SK-N-SH (cell line): Measurements from ENCODE around the gene APBB1IP. TPM values are rescaled to one million over a fixed set of nuclear protein-coding genes. Genes with fewer than 3 reads are reported as not detected.

Experiments used
- CTCF ChIA-PET: fragments of 300-600, 350-600 bp; formaldehyde crosslinking; extraction: SDS; loops from one replicate; lab custom pipeline; 2021; lab: Yijun Ruan, JAX
- POLR2A ChIA-PET: fragments of 350-600 bp; sonication (Branson Sonifier 250); formaldehyde crosslinking; extraction: SDS; loops from one replicate; lab custom pipeline; 2020; ENCODE audit warnings: antibody characterized with exemption, inconsistent platforms; lab: Yijun Ruan, JAX
- DNase-seq: peaks from one replicate; pipeline ENCODE4 v3.0.0; 2012
- H2AFZ ChIP-seq: fragments of 200-600 bp; sonication (generic); 2 replicates; pipeline ENCODE4 v1.8.1; 2016; ENCODE audit warnings: antibody characterized with exemption, mild to moderate bottlenecking, low read depth
- H3F3A ChIP-seq: fragments of 200-600 bp; sonication (generic); replicated peaks from 2 replicates; pipeline ENCODE3; 2016; ENCODE audit warnings: antibody characterized with exemption, mild to moderate bottlenecking; ENCODE audit not compliant: insufficient read depth
- H3K27ac ChIP-seq, 2 experiments: fragments of 200-500 bp in 1 of 2; fragments of 200-600 bp in 1 of 2; sonication (Bioruptor generic) in 1 of 2; sonication (generic), shearing (Covaris generic) in 1 of 2; 2 replicates each; pipeline versions ENCODE4 v1.5.1 to v1.6.1; 2014 to 2016; ENCODE audit warnings: low read depth in 2 of 2, inconsistent platforms in 1 of 2, low read length in 1 of 2, mild to moderate bottlenecking in 1 of 2, mixed read lengths in 1 of 2
- H3K27me3 ChIP-seq: fragments of 200-600 bp; sonication (generic), shearing (Covaris generic); 2 replicates; pipeline ENCODE4 v1.6.1; 2016; ENCODE audit warnings: mixed run types; ENCODE audit not compliant: insufficient read depth
- H3K36me3 ChIP-seq, 2 experiments: fragments of 200-500 bp in 1 of 2; fragments of 200-600 bp in 1 of 2; sonication (Bioruptor generic) in 1 of 2; sonication (generic) in 1 of 2; replicated peaks in 1 of 2; 2 replicates each; pipeline versions ENCODE3 to v1.5.1; 2014 to 2016; ENCODE audit warnings: low read length in 1 of 2, mild to moderate bottlenecking in 1 of 2; ENCODE audit not compliant: insufficient read depth in 2 of 2, control insufficient read depth in 1 of 2
- H3K4me1 ChIP-seq, 2 experiments: fragments of 200-500 bp in 1 of 2; fragments of 200-600 bp in 1 of 2; sonication (Bioruptor generic) in 1 of 2; sonication (generic), shearing (Covaris generic) in 1 of 2; 2 replicates each; pipeline versions ENCODE4 v1.5.1 to v1.6.1; 2014 to 2016; ENCODE audit warnings: low read depth in 1 of 2, low read length in 1 of 2, mixed run types in 1 of 2; ENCODE audit not compliant: insufficient read depth in 2 of 2, control insufficient read depth in 1 of 2
- H3K4me2 ChIP-seq: fragments of 200-600 bp; sonication (generic), shearing (Covaris generic); 2 replicates; pipeline ENCODE4 v1.6.1; 2017; ENCODE audit warnings: mixed run types
- H3K4me3 ChIP-seq, 2 experiments: fragments of 200-500 bp in 1 of 2; fragments of 200-600 bp in 1 of 2; sonication (Bioruptor generic) in 1 of 2; sonication (generic), shearing (Covaris generic) in 1 of 2; 2 replicates each; pipeline versions ENCODE4 v1.5.1 to v1.8.1; 2014 to 2016; ENCODE audit warnings: low read depth in 2 of 2, inconsistent platforms in 1 of 2, low read length in 1 of 2, mild to moderate bottlenecking in 1 of 2, mixed read lengths in 1 of 2, moderate library complexity in 1 of 2
- H3K79me2 ChIP-seq: fragments of 200-600 bp; sonication (generic); 2 replicates; pipeline ENCODE4 v1.8.1; 2017; ENCODE audit warnings: mild to moderate bottlenecking; ENCODE audit not compliant: insufficient read depth
- H3K9ac ChIP-seq: fragments of 200-600 bp; sonication (generic); 2 replicates; pipeline ENCODE4 v1.6.1; 2017; ENCODE audit warnings: mixed run types
- H3K9me2 ChIP-seq: fragments of 200-600 bp; sonication (generic); 2 replicates; pipeline ENCODE4 v1.6.1; 2017; ENCODE audit warnings: mixed run types
- H3K9me3 ChIP-seq: fragments of 200-600 bp; sonication (generic); 2 replicates; pipeline ENCODE4 v1.6.1; 2017; ENCODE audit warnings: mixed run types, mild to moderate bottlenecking, moderate library complexity
- H4K20me1 ChIP-seq: fragments of 200-600 bp; sonication (generic); 2 replicates; pipeline ENCODE4 v1.6.1; 2017; ENCODE audit warnings: mild to moderate bottlenecking, mixed run types; ENCODE audit not compliant: insufficient read depth
- CHD2 ChIP-seq: fragments of 150-350 bp; IDR thresholded peaks from 2 replicates; pipeline ENCODE4 v1.6.1; 2018; ENCODE audit warnings: low read length; ENCODE audit not compliant: partially characterized antibody
- ELF1 ChIP-seq: IDR thresholded peaks from 2 replicates; pipeline ENCODE4 v1.4.0; 2012
- EP300 ChIP-seq, 2 experiments: IDR thresholded peaks; 2 replicates each; pipeline versions ENCODE4 v1.4.0 to v1.6.1; 2012; ENCODE audit warnings: borderline replicate concordance in 1 of 2, low read depth in 1 of 2, low read length in 1 of 2
- EZH2phosphoT487 ChIP-seq: fragments of 200-600 bp; sonication (generic); IDR thresholded peaks from 2 replicates; pipeline ENCODE4 v1.6.1; 2017; ENCODE audit warnings: low read depth, mixed run types, mild to moderate bottlenecking, antibody characterized with exemption, moderate library complexity, borderline replicate concordance
- FOSL2 ChIP-seq: IDR thresholded peaks from 2 replicates; pipeline ENCODE4 v1.4.0; 2012; ENCODE audit warnings: low read depth, mild to moderate bottlenecking, moderate library complexity, borderline replicate concordance
- FOXM1 ChIP-seq: IDR thresholded peaks from 2 replicates; pipeline ENCODE4 v1.4.0; 2012; ENCODE audit warnings: low read depth, mild to moderate bottlenecking
- GATA2 ChIP-seq: sonication (generic); formaldehyde crosslinking; IDR thresholded peaks from 2 replicates; pipeline ENCODE4 v1.5.0; 2020; ENCODE audit warnings: mild to moderate bottlenecking, missing genetic modification reagents
- MEF2A ChIP-seq: IDR thresholded peaks from 2 replicates; pipeline ENCODE4 v1.4.0; 2012; ENCODE audit warnings: low read depth, borderline replicate concordance
- MXI1 ChIP-seq: IDR thresholded peaks from 2 replicates; pipeline ENCODE4 v1.6.1; 2012; ENCODE audit warnings: mild to moderate bottlenecking, low read depth, low read length, improper control_type of control experiment
- NRF1 ChIP-seq: IDR thresholded peaks from 2 replicates; pipeline ENCODE4 v1.6.1; 2012; ENCODE audit warnings: low read depth, mild to moderate bottlenecking, low read length
- POLR2AphosphoS5 ChIP-seq: IDR thresholded peaks from 2 replicates; pipeline ENCODE4 v1.6.1; 2012; ENCODE audit warnings: low read depth, low read length
- RAD21 ChIP-seq: IDR thresholded peaks from 2 replicates; pipeline ENCODE4 v1.6.1; 2012; ENCODE audit warnings: mild to moderate bottlenecking, low read length
- RCOR1 ChIP-seq: fragments of 150-350 bp; IDR thresholded peaks from 2 replicates; pipeline ENCODE4 v1.6.1; 2017; ENCODE audit warnings: antibody characterized with exemption, low read length
- RFX5 ChIP-seq: IDR thresholded peaks from 2 replicates; pipeline ENCODE4 v1.6.1; 2012; ENCODE audit warnings: mild to moderate bottlenecking, improper control_type of control experiment, low read length
- TAF1 ChIP-seq: IDR thresholded peaks from 2 replicates; pipeline ENCODE4 v1.6.1; 2012; ENCODE audit warnings: low read depth, mild to moderate bottlenecking, low read length, moderate library complexity, borderline replicate concordance
- TCF12 ChIP-seq: IDR thresholded peaks from 2 replicates; pipeline ENCODE4 v1.4.0; 2012
- WGBS: methylation state at CpG from one replicate; pipeline ENCODE4 v1.1.6; 2017; ENCODE audit warnings: low lambda C conversion rate; 5-methylcytosine and 5-hydroxymethylcytosine counted together
- polyA plus RNA-seq, 3 experiments: library from polyadenylated mRNA; depleted of rRNA; stranded (reverse); fragments of >200 nt; gene quantifications; 2 replicates each; pipeline ENCODE4 v1.2.3, GENCODE V29; 2012
- TF ChIP-seq, protein P1 (sequence below): IDR thresholded peaks from 2 replicates; pipeline ENCODE4; 2012
- TF ChIP-seq, protein P2 (sequence below): IDR thresholded peaks from 2 replicates; pipeline ENCODE4 v1.4.0; 2012; ENCODE audit warnings: low read depth
- TF ChIP-seq, protein P3 (sequence below): fragments of 150-350 bp; IDR thresholded peaks from 2 replicates; pipeline ENCODE4 v1.6.1; 2016; ENCODE audit warnings: mild to moderate bottlenecking, low read depth, low read length
- TF ChIP-seq, protein P4 (sequence below): IDR thresholded peaks from 2 replicates; pipeline ENCODE4 v1.4.0; 2012; ENCODE audit warnings: low read depth, borderline replicate concordance

Gene APBB1IP
- polyA plus RNA-seq, 1 of the 3 experiments (the other 2 are of a cell fraction) = not detected

DNA sequence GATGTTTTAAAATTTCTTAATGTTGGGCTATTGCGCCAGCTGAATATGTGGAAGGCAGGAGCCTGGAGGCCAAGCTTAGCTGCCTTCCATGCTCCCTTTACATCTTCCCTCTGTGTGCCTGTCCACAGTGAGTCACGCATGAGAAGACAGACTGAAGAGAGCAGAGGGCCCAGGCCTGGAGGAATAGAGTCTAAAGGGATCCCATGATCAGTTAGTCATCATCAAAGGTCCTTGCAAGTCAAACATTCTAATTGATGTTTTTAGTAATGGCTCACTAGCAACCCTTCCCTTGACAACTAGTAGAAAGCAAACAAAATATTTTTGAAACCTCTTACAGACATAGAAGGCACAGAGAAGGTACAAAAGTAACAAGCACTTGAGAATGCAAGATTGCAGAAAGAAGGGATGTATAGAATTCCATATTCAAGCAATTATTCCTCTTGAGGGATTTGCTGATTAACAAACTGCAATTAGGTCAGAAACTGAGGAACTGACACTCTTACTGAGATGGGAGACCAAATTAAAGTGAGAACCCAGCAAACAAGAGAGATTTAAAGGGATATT, 30.7 kb upstream of the APBB1IP start:
- H3K9ac ChIP-seq = no peak overlapping the region
- TF ChIP-seq TAF1 = no peak
- TF ChIP-seq, protein P1, sequence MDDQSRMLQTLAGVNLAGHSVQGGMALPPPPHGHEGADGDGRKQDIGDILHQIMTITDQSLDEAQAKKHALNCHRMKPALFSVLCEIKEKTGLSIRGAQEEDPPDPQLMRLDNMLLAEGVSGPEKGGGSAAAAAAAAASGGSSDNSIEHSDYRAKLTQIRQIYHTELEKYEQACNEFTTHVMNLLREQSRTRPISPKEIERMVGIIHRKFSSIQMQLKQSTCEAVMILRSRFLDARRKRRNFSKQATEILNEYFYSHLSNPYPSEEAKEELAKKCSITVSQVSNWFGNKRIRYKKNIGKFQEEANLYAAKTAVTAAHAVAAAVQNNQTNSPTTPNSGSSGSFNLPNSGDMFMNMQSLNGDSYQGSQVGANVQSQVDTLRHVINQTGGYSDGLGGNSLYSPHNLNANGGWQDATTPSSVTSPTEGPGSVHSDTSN = no peak
- TF ChIP-seq NRF1 = no peak
- TF ChIP-seq, protein P2, sequence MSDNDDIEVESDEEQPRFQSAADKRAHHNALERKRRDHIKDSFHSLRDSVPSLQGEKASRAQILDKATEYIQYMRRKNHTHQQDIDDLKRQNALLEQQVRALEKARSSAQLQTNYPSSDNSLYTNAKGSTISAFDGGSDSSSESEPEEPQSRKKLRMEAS = no peak
- no peak for TF ChIP-seq POLR2AphosphoS5
- TF ChIP-seq, protein P3, sequence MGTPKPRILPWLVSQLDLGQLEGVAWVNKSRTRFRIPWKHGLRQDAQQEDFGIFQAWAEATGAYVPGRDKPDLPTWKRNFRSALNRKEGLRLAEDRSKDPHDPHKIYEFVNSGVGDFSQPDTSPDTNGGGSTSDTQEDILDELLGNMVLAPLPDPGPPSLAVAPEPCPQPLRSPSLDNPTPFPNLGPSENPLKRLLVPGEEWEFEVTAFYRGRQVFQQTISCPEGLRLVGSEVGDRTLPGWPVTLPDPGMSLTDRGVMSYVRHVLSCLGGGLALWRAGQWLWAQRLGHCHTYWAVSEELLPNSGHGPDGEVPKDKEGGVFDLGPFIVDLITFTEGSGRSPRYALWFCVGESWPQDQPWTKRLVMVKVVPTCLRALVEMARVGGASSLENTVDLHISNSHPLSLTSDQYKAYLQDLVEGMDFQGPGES = no peak
- TF ChIP-seq RAD21 = no peak
- no peak for TF ChIP-seq ELF1
- no peak for TF ChIP-seq CHD2
- TF ChIP-seq FOSL2 = no peak
- TF ChIP-seq FOXM1 = no peak
- TF ChIP-seq TCF12 = no peak
- no peak for TF ChIP-seq GATA2

DNA sequence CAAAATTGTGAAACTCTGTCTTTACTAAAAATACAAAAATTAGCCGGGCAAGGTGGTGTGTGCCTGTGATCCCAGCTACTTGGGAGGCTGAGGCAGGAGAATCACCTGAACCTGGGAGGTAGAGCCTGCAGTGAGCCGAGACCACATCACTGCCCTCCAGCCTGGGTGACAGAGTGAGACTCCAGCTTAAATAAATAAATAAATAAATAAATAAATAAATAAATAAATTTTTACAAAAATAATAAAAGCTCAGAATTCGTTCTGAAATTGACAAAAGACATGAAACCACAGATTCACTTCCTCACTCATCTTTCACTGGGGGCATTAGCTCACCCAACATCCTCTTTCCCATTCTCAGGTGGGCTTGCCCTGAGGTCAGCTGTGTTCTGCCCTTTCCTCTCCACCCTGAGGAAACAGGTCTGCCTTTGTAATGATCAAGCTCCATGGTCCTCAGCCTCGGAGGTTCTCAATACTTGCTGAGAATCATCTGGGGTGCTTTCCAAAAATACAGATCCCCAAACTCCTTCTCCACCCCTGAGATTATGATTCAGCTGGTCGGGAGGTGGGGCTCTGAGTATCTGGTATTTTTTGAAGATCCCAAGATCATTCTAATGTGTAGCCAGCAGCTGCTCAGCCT, 29.2 kb upstream of the APBB1IP start:
- no peak for DNase-seq
- Histone ChIP-seq H3K9me2 (no peaks in the 10 kb centered on the region), H3K9me3 (no peaks in the 10 kb centered on the region), H3K9ac (no peak overlapping the region), H3K27ac (no peak overlapping the region), H3F3A (no peaks in the 10 kb centered on the region), H4K20me1 (no peaks in the 10 kb centered on the region), H2AFZ (no peak overlapping the region), H3K4me1 (no peaks in the 10 kb centered on the region), H3K4me2 (no peak overlapping the region), H3K36me3 (no peaks in the 10 kb centered on the region), H3K27me3 (no peaks in the 10 kb centered on the region), H3K79me2 (no peaks in the 10 kb centered on the region), H3K4me3 (no peak overlapping the region)
- CTCF ChIA-PET = interaction anchor here (0.8 kb wide), 1 partner anchor 17 kb away, joined by 3 read pairs; no protein-coding TSS in a partner anchor
- 8% methylated on average over 5 of the region's 5 CpGs for WGBS
- no peak for TF ChIP-seq NRF1
- TF ChIP-seq RFX5 = no peak
- TF ChIP-seq ELF1 = no peak
- TF ChIP-seq CHD2 = no peak
- TF ChIP-seq MEF2A = no peak
- no peak for TF ChIP-seq EP300 (IDR thresholded peaks at IDR 0.05; ENCODE audit: borderline replicate concordance in 1 of 2, low read depth in 1 of 2, low read length in 1 of 2)
- TF ChIP-seq RCOR1 = no peak
- TF ChIP-seq MXI1 = no peak
- TF ChIP-seq, protein P4, sequence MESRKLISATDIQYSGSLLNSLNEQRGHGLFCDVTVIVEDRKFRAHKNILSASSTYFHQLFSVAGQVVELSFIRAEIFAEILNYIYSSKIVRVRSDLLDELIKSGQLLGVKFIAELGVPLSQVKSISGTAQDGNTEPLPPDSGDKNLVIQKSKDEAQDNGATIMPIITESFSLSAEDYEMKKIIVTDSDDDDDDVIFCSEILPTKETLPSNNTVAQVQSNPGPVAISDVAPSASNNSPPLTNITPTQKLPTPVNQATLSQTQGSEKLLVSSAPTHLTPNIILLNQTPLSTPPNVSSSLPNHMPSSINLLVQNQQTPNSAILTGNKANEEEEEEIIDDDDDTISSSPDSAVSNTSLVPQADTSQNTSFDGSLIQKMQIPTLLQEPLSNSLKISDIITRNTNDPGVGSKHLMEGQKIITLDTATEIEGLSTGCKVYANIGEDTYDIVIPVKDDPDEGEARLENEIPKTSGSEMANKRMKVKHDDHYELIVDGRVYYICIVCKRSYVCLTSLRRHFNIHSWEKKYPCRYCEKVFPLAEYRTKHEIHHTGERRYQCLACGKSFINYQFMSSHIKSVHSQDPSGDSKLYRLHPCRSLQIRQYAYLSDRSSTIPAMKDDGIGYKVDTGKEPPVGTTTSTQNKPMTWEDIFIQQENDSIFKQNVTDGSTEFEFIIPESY = no peak
- TF ChIP-seq EZH2phosphoT487 = no peak
- no peak for TF ChIP-seq FOSL2
- TF ChIP-seq FOXM1 = no peak
- POLR2A ChIA-PET = no interaction called here

More for the DNA sequence above, 30.7 kb upstream of the APBB1IP start:
- no peaks in the 10 kb centered on the region for H4K20me1 ChIP-seq
- no peaks in the 10 kb centered on the region for H3K27me3 ChIP-seq
- ChIA-PET CTCF (no interaction called here), POLR2A (no interaction called here)
- no peak overlapping the region for H3K4me2 ChIP-seq
- 27% methylated on average over 2 of the region's 2 CpGs for WGBS
- H3K9me2 ChIP-seq = no peaks in the 10 kb centered on the region
- no peaks in the 10 kb centered on the region for H3K4me1 ChIP-seq
- H3K36me3 ChIP-seq = no peaks in the 10 kb centered on the region
- H3K9me3 ChIP-seq = no peaks in the 10 kb centered on the region
- H3F3A ChIP-seq = no peaks in the 10 kb centered on the region
- no peaks in the 10 kb centered on the region for H3K79me2 ChIP-seq
- H3K27ac ChIP-seq = no peak overlapping the region
- no peak overlapping the region for H3K4me3 ChIP-seq
- no peak for DNase-seq
- no peak overlapping the region for H2AFZ ChIP-seq
